Immature natural killer cell (primary cell): ENCODE measurements around the gene TERC. TPM values are rescaled to one million over a fixed set of nuclear protein-coding genes. Genes with fewer than 3 reads are reported as not detected.

Experiments used
- DNase-seq, 3 donors: peaks; one replicate each; pipeline ENCODE4 v3.0.0; 2022; ENCODE audit warnings: mixed read lengths in 1 of 3
- H3K27ac Mint-ChIP-seq, 6 donors: one replicate each; pipeline ENCODE4 v1.8.0; 2020; ENCODE audit warnings: mixed read lengths in 6 of 6, mild to moderate bottlenecking in 5 of 6, inconsistent platforms in 4 of 6, moderate library complexity in 3 of 6
- H3K27me3 Mint-ChIP-seq, 3 donors: one replicate each; pipeline ENCODE4 v1.8.0; 2020 to 2021; ENCODE audit warnings: low read depth in 3 of 3, mild to moderate bottlenecking in 3 of 3, mixed read lengths in 3 of 3, moderate library complexity in 3 of 3, inconsistent platforms in 1 of 3
- H3K36me3 Mint-ChIP-seq, 3 donors: one replicate each; pipeline ENCODE4 v1.8.0; 2020; ENCODE audit warnings: mixed read lengths in 3 of 3, inconsistent platforms in 2 of 3, mild to moderate bottlenecking in 2 of 3
- H3K4me1 Mint-ChIP-seq, 2 donors: one replicate each; pipeline ENCODE4 v1.8.0; 2020; ENCODE audit warnings: inconsistent platforms in 2 of 2, mild to moderate bottlenecking in 2 of 2, mixed read lengths in 2 of 2, moderate library complexity in 1 of 2
- H3K4me3 Mint-ChIP-seq, 5 donors: one replicate each; pipeline ENCODE4 v1.8.0; 2020; ENCODE audit warnings: mild to moderate bottlenecking in 5 of 5, mixed read lengths in 5 of 5, inconsistent platforms in 3 of 5, moderate library complexity in 3 of 5
- H3K9me3 Mint-ChIP-seq, 6 donors: one replicate each; pipeline ENCODE4 v1.8.0; 2020; ENCODE audit warnings: mild to moderate bottlenecking in 6 of 6, mixed read lengths in 6 of 6, inconsistent platforms in 4 of 6, moderate library complexity in 3 of 6
- polyA plus RNA-seq, 3 donors: library from polyadenylated mRNA; unstranded; fragments of 300-500 nt; fragmentation: Illumina TruSeq; gene quantifications; one replicate each; pipeline ENCODE4 v1.2.3, GENCODE V29; 2021

Gene TERC
- polyA plus RNA-seq, 3 donors from 2014 or later: 0.76 TPM; not detected in 2

- DNase-seq: no peak
- Mint-ChIP-seq H3K36me3 (peaks cover 21 to 34% (median 23%) of the 10 kb centered on the region in 3 donors), H3K27me3 (no peaks in the 10 kb centered on the region), H3K9me3 (no peaks in the 10 kb centered on the region), H3K4me3 (no peak overlapping the region), H3K27ac (no peak overlapping the region), H3K4me1 (peaks cover 7 to 23% of the 10 kb centered on the region in 2 donors)
Observed at GRCh38 chr3:169787120-169787519, 22.3 kb upstream of the TERC start.

- Mint-ChIP-seq H3K4me1 (peaks cover 33 to 63% of the 10 kb centered on the region in 2 donors), H3K27me3 (peaks cover 0 to 2% (median 0%) of the 10 kb centered on the region in 3 donors), H3K4me3 (peak overlapping the region in 4 of 5 donors; percentile 56 to 84 (median 71)), H3K27ac (peak overlapping the region; percentile 14 to 77 (median 65)), H3K9me3 (no peaks in the 10 kb centered on the region), H3K36me3 (peaks cover 35 to 53% (median 36%) of the 10 kb centered on the region in 3 donors)
- no peak for DNase-seq
Observed at GRCh38 chr3:169781209-169781855, 16.5 kb upstream of the TERC start.

GRCh38 chr3:169780742-169781141 is 15.9 kb upstream of the TERC start:
- H3K9me3 Mint-ChIP-seq: no peaks in the 10 kb centered on the region
- H3K27ac Mint-ChIP-seq: peak overlapping the region; percentile 3 to 77 (median 58)
- peaks cover 33 to 63% of the 10 kb centered on the region in 2 donors for H3K4me1 Mint-ChIP-seq
- H3K4me3 Mint-ChIP-seq: peak overlapping the region; percentile 56 to 84 (median 64)
- DNase-seq: peak in 2 of 3 donors; percentile 12 to 28
- H3K27me3 Mint-ChIP-seq: peaks cover 0 to 2% (median 0%) of the 10 kb centered on the region in 3 donors
- peaks cover 33 to 51% (median 35%) of the 10 kb centered on the region in 3 donors for H3K36me3 Mint-ChIP-seq

- DNase-seq: no peak
- Mint-ChIP-seq H3K27me3 (peaks cover 3 to 11% (median 8%) of the 10 kb centered on the region in 3 donors), H3K36me3 (peaks cover 25 to 47% (median 28%) of the 10 kb centered on the region in 3 donors), H3K9me3 (no peaks in the 10 kb centered on the region), H3K4me3 (no peak overlapping the region), H3K4me1 (peaks cover 50 to 86% of the 10 kb centered on the region in 2 donors), H3K27ac (peak overlapping the region in 2 of 6 donors; percentile 28 to 37)
Observed at GRCh38 chr3:169777822-169778221, 13.0 kb upstream of the TERC start.

- Mint-ChIP-seq H3K9me3 (no peaks in the 10 kb centered on the region), H3K4me1 (peaks cover 37 to 74% of the 10 kb centered on the region in 2 donors), H3K4me3 (peak overlapping the region; percentile 94 to 100 (median 99)), H3K36me3 (peaks cover 7 to 25% (median 9%) of the 10 kb centered on the region in 3 donors), H3K27me3 (peaks cover 21 to 28% (median 25%) of the 10 kb centered on the region in 3 donors), H3K27ac (peak overlapping the region; percentile 98 to 100 (median 100))
- no peak for DNase-seq
Observed at GRCh38 chr3:169774186-169774585, 9.3 kb upstream of the TERC start.

GRCh38 chr3:169772897-169773816 is 8.3 kb upstream of the TERC start, which contains the start of gene MYNN:
TSS of gene MYNN (plus strand) at chr3:169773396. CDS start at chr3:169774296, 900 bp downstream.
- peaks cover 3 to 19% (median 4%) of the 10 kb centered on the region in 3 donors for H3K36me3 Mint-ChIP-seq
- H3K4me1 Mint-ChIP-seq: peaks cover 36 to 64% of the 10 kb centered on the region in 2 donors
- H3K9me3 Mint-ChIP-seq: no peaks in the 10 kb centered on the region
- peak within 1 kb of the TSS; percentile 94 to 100 (median 99) for H3K4me3 Mint-ChIP-seq
- peaks cover 21 to 28% (median 25%) of the 10 kb centered on the region in 3 donors for H3K27me3 Mint-ChIP-seq
- peak within 1 kb of the TSS; percentile 98 to 100 (median 100) for H3K27ac Mint-ChIP-seq
- peak; percentile 91 to 92 (median 92) for DNase-seq

- Mint-ChIP-seq H3K4me1 (peaks cover 34 to 57% of the 10 kb centered on the region in 2 donors), H3K27me3 (peaks cover 21 to 28% (median 25%) of the 10 kb centered on the region in 3 donors), H3K4me3 (peak overlapping the region; percentile 94 to 100 (median 99)), H3K36me3 (peaks cover 2 to 14% (median 3%) of the 10 kb centered on the region in 3 donors), H3K27ac (peak overlapping the region; percentile 98 to 100 (median 100)), H3K9me3 (no peaks in the 10 kb centered on the region)
- peak; percentile 69 to 74 (median 72) for DNase-seq
Observed at GRCh38 chr3:169772305-169772896, 7.5 kb upstream of the TERC start.

GRCh38 chr3:169771497-169772304 is 6.8 kb upstream of the TERC start:
- H3K4me1 Mint-ChIP-seq: peaks cover 34 to 50% of the 10 kb centered on the region in 2 donors
- H3K27ac Mint-ChIP-seq: peak overlapping the region; percentile 98 to 100 (median 100)
- DNase-seq: peak; percentile 83 to 86 (median 85)
- peaks cover 21 to 28% (median 25%) of the 10 kb centered on the region in 3 donors for H3K27me3 Mint-ChIP-seq
- peaks cover 0 to 7% (median 3%) of the 10 kb centered on the region in 3 donors for H3K36me3 Mint-ChIP-seq
- no peaks in the 10 kb centered on the region for H3K9me3 Mint-ChIP-seq
- H3K4me3 Mint-ChIP-seq: peak overlapping the region; percentile 94 to 100 (median 99)

GRCh38 chr3:169769287-169770181 is 4.7 kb upstream of the TERC start, which contains the start of gene ACTRT3:
TSS of gene ACTRT3 (minus strand) at chr3:169769561. CDS start at chr3:169769520, 41 bp downstream.
- Mint-ChIP-seq H3K9me3 (peaks cover 0 to 2% (median 0%) of the 10 kb centered on the region in 6 donors), H3K36me3 (no peaks in the 10 kb centered on the region), H3K27me3 (peaks cover 26 to 35% (median 35%) of the 10 kb centered on the region in 3 donors), H3K4me1 (peaks cover 38 to 43% of the 10 kb centered on the region in 2 donors), H3K4me3 (peak within 1 kb of the TSS; percentile 89 to 97 (median 91)), H3K27ac (peak within 1 kb of the TSS; percentile 81 to 90 (median 86))
- DNase-seq: peak; percentile 43 to 53 (median 51)

GRCh38 chr3:169764312-169764881 is 463 bp downstream of the TERC start:
- DNase-seq: no peak

GRCh38 chr3:169760479-169760878 is 4.4 kb downstream of the TERC start:
- H3K4me3 Mint-ChIP-seq: no peak overlapping the region
- DNase-seq: no peak
- peaks cover 8 to 15% (median 10%) of the 10 kb centered on the region in 3 donors for H3K27me3 Mint-ChIP-seq
- H3K27ac Mint-ChIP-seq: no peak overlapping the region
- H3K9me3 Mint-ChIP-seq: no peaks in the 10 kb centered on the region
- H3K36me3 Mint-ChIP-seq: no peaks in the 10 kb centered on the region
- peaks cover 34 to 38% of the 10 kb centered on the region in 2 donors for H3K4me1 Mint-ChIP-seq

More at GRCh38 chr3:169764312-169764881, 463 bp downstream of the TERC start:
- Mint-ChIP-seq H3K9me3 (peaks cover 0 to 2% (median 0%) of the 10 kb centered on the region in 6 donors), H3K27me3 (peaks cover 6 to 14% (median 14%) of the 10 kb centered on the region in 3 donors), H3K27ac (peak overlapping the region; percentile 93 to 98 (median 96)), H3K4me3 (peak overlapping the region; percentile 93 to 97 (median 94)), H3K4me1 (peaks cover 31 to 37% of the 10 kb centered on the region in 2 donors), H3K36me3 (no peaks in the 10 kb centered on the region)
